ENCODE data around the gene APBA2.

- TF ChIP-seq, protein P1, sequence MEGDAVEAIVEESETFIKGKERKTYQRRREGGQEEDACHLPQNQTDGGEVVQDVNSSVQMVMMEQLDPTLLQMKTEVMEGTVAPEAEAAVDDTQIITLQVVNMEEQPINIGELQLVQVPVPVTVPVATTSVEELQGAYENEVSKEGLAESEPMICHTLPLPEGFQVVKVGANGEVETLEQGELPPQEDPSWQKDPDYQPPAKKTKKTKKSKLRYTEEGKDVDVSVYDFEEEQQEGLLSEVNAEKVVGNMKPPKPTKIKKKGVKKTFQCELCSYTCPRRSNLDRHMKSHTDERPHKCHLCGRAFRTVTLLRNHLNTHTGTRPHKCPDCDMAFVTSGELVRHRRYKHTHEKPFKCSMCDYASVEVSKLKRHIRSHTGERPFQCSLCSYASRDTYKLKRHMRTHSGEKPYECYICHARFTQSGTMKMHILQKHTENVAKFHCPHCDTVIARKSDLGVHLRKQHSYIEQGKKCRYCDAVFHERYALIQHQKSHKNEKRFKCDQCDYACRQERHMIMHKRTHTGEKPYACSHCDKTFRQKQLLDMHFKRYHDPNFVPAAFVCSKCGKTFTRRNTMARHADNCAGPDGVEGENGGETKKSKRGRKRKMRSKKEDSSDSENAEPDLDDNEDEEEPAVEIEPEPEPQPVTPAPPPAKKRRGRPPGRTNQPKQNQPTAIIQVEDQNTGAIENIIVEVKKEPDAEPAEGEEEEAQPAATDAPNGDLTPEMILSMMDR (IDR thresholded peaks at IDR 0.05), result no peak
- TF ChIP-seq POLR2A (IDR thresholded peaks at IDR 0.05), result no peak
These were observed 10.2 kb upstream of the APBA2 start for GRCh38 chr15:28875461-28876000.
